ENCODE results near the gene HUNK. TPM values are rescaled to one million over a fixed set of nuclear protein-coding genes. Genes with fewer than 3 reads are reported as not detected.
A peak's percentile ranks its signal among the peaks of the same experiment; 100 is the strongest.

The HUNK gene
- total and polyA plus RNA-seq, 2 experiments from 2014 or later: 0.30 to 2.5 TPM

DNA sequence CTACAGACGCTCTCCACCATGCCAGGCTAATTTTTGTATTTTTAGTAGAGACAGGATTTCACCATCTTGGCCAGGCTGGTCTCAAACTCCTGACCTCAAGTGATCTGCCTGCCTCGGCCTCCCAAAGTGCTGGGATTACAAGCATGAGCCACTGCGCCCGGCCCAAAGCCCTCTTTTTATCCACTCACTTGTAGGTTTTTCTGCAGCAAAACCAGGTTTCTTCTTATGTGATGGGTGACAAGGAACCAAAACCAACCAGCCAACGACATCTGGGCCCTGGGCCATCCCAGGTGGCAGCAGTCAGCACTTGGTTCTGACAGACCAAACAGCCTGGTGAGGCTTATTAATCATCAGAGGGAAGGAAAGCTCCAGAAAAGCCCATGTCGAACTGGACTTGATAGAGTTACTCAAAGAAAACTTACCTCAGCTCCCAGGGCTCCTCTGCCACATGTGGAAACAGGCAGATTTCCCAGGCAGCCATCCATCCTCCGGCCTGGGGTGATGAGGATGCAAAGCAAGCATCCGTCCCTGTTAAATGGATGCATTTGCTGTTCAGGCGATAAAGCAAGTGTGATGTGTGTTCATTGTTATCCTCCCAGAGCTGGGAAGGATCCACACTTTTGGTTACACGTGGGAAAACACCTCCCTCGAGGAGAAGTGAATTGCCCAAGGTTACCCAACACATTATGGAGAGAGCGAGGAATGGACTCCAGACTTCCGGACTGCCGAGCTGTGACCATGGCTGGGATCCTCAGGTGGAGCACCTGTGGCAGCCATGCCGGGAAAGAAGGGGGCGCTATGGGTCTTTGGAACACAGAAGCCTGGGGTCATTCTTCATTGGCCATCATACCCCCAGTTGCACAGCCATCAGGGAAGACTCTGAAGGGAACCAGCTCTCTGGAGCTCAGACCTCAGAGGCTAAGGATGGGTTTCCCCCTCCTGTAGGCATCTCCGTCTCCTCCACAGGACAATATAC, 118.8 kb downstream of the HUNK start:
- H3F3A ChIP-seq (ENCODE audit: insufficient read depth): no peaks in the 10 kb centered on the region
- DNase-seq: no peak
- H3K9me2 ChIP-seq (ENCODE audit: insufficient read depth): no peaks in the 10 kb centered on the region
- no peaks in the 10 kb centered on the region for H3K36me3 ChIP-seq (ENCODE audit: low read depth)
- no peak overlapping the region for H3K4me3 ChIP-seq
- peaks cover 8% of the 10 kb centered on the region for H3K4me1 ChIP-seq (ENCODE audit: insufficient read depth)
- H4K20me1 ChIP-seq (ENCODE audit: insufficient read depth): no peaks in the 10 kb centered on the region
- TF ChIP-seq EZH2phosphoT487 (IDR thresholded peaks at IDR 0.05; ENCODE audit: insufficient read depth, low read depth) (no peak), EZH2 (IDR thresholded peaks at IDR 0.05; ENCODE audit: insufficient read depth, poor library complexity, severe bottlenecking) (no peak)
- H3K27ac ChIP-seq: no peak overlapping the region
- H3K27me3 ChIP-seq (replicated peaks; ENCODE audit: insufficient read depth): no peaks in the 10 kb centered on the region
- 86 to 88% methylated on average over 17 of the region's 17 CpGs for WGBS, 2 experiments (ENCODE audit: low coverage in 1 of 2, low lambda C conversion rate in 2 of 2, missing lambda C conversion rate in 2 of 2)
- H3K9me3 ChIP-seq (ENCODE audit: low read depth): no peaks in the 10 kb centered on the region
- no peak overlapping the region for H3K9ac ChIP-seq
- H3K79me2 ChIP-seq (ENCODE audit: insufficient read depth): no peaks in the 10 kb centered on the region
- in situ Hi-C loops (cut with MboI): no loop called here
- no peak overlapping the region for H3K4me2 ChIP-seq (ENCODE audit: unreplicated experiment)
- no peak overlapping the region for H2AFZ ChIP-seq

DNA sequence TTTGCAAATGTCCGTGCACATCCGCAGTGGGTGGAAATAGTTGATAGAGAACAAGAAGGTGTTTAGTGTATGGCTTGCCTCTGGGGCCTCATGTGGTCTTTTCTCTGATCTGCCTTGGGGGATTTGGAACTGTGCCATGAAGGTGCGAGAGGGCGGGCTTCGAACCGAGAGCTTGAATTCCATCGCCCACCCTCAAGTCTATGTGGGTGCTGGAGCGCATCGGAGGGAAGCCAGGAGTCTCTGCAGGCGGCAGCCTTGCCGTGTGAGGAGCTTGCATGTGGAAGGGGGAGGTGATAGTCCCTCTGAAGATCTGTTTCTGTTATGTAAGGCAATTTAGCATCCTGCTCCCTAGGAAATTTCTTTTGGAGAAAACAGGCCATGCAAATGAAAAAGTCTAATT, 119.6 kb downstream of the HUNK start:
- no peaks in the 10 kb centered on the region for H4K20me1 ChIP-seq (ENCODE audit: insufficient read depth)
- H2AFZ ChIP-seq: no peak overlapping the region
- no peaks in the 10 kb centered on the region for H3K79me2 ChIP-seq (ENCODE audit: insufficient read depth)
- no peaks in the 10 kb centered on the region for H3K27me3 ChIP-seq (replicated peaks; ENCODE audit: insufficient read depth)
- no peak overlapping the region for H3K27ac ChIP-seq
- no peak for DNase-seq
- H3K9me2 ChIP-seq (ENCODE audit: insufficient read depth): no peaks in the 10 kb centered on the region
- H3K4me3 ChIP-seq: no peak overlapping the region
- H3K4me1 ChIP-seq (ENCODE audit: insufficient read depth): peaks cover 8% of the 10 kb centered on the region
- H3K9ac ChIP-seq: no peak overlapping the region
- no peaks in the 10 kb centered on the region for H3F3A ChIP-seq (ENCODE audit: insufficient read depth)
- in situ Hi-C loops (cut with MboI): no loop called here
- no peak overlapping the region for H3K4me2 ChIP-seq (ENCODE audit: unreplicated experiment)
- H3K9me3 ChIP-seq (ENCODE audit: low read depth): no peaks in the 10 kb centered on the region
- WGBS, 2 experiments (ENCODE audit: low coverage in 1 of 2, low lambda C conversion rate in 2 of 2, missing lambda C conversion rate in 2 of 2): 90 to 93% methylated on average over 11 of the region's 11 CpGs
- no peaks in the 10 kb centered on the region for H3K36me3 ChIP-seq (ENCODE audit: low read depth)
- no peak for TF ChIP-seq EZH2 (IDR thresholded peaks at IDR 0.05; ENCODE audit: insufficient read depth, poor library complexity, severe bottlenecking)
- TF ChIP-seq EZH2phosphoT487 (IDR thresholded peaks at IDR 0.05; ENCODE audit: insufficient read depth, low read depth): no peak

DNA sequence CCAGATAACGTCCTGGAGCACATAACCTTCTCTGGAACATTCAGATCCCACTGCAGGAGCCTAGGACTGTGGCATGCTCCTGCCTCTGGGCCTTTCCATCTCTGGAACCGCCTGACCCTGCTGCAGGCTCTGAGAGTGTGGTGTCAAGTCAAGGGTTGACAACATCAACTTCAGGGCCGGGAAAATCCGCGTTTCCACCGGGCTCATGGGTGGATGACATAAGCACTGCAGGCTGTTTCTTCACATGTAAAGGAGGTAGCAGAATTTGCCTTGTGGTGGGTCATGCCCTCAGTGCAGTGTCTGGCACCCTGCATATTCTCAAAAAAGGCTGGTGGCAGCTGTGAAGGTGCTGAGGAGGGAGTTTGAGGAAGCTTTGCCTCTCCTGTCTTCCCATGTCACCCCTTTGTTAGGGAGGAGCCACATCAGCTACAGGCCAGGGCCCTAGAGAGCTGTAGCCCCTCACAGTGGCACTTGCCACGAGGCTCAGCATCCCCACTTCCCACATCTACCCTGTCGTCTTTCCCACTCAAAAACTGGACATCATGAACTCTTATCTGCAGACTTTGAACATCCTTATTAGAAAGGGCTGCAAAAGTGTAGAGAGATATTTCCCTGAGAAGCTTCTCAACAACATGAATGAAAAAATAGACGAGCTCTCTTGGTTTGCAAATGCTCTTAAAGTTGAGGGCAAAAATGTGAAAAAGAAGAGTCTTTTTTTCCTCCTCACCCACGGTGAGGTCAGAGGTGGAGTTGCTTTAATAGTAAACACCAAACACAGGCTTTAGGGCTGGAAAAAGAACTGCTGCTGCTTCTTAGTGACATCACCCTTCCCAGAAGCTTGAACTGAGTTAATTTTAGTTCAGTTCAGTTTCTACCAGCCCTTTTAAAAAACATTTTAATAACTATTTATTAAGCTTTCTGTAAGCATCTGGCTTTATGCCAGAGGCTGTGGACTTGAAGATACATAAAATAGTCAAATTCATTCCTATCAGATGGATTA, 121.3 kb downstream of the HUNK start:
- H3K4me1 ChIP-seq (ENCODE audit: insufficient read depth): peaks cover 2% of the 10 kb centered on the region; the same call in 1 of the 2 replicates
- H3K4me3 ChIP-seq: no peak overlapping the region
- H3K9me3 ChIP-seq (ENCODE audit: low read depth): no peaks in the 10 kb centered on the region
- H3K27me3 ChIP-seq (replicated peaks; ENCODE audit: insufficient read depth): no peaks in the 10 kb centered on the region
- H4K20me1 ChIP-seq (ENCODE audit: insufficient read depth): no peaks in the 10 kb centered on the region
- in situ Hi-C loops (cut with MboI): no loop called here
- H3K27ac ChIP-seq: no peak overlapping the region
- WGBS, 2 experiments (ENCODE audit: low coverage in 1 of 2, low lambda C conversion rate in 2 of 2, missing lambda C conversion rate in 2 of 2): 63 to 72% methylated on average over 10 of the region's 10 CpGs
- H3K4me2 ChIP-seq (ENCODE audit: unreplicated experiment): no peak overlapping the region
- no peak for TF ChIP-seq EZH2phosphoT487 (IDR thresholded peaks at IDR 0.05; ENCODE audit: insufficient read depth, low read depth)
- TF ChIP-seq EZH2 (IDR thresholded peaks at IDR 0.05; ENCODE audit: insufficient read depth, poor library complexity, severe bottlenecking): no peak
- no peak overlapping the region for H2AFZ ChIP-seq
- H3F3A ChIP-seq (ENCODE audit: insufficient read depth): no peaks in the 10 kb centered on the region
- no peak overlapping the region for H3K9ac ChIP-seq
- H3K79me2 ChIP-seq (ENCODE audit: insufficient read depth): no peaks in the 10 kb centered on the region
- DNase-seq: peak; percentile 25
- H3K9me2 ChIP-seq (ENCODE audit: insufficient read depth): no peaks in the 10 kb centered on the region
- no peaks in the 10 kb centered on the region for H3K36me3 ChIP-seq (ENCODE audit: low read depth)

DNA sequence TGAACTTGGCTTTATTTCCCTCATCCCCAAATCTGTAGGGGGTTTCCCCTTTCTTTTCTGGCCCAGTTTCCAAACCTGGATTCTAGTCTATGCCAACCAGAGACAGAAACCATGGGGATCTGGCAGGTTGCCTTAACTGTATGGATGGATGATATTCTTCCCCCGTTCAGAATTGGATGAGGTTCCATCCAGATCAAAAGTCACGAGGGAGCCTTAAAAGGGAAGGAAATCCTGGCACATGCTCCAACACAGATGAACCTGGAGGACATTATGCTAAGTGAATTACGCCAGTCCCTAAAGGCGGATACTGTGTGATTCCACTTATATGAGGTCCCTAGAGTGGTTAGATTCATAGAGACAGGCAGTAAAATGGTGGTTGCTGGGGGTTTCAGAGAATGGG, 124.4 kb downstream of the HUNK start:
- Histone ChIP-seq H3K9ac (no peak overlapping the region), H3K9me3 (ENCODE audit: low read depth) (no peaks in the 10 kb centered on the region), H3K4me3 (no peak overlapping the region), H2AFZ (no peak overlapping the region), H3K27me3 (replicated peaks; ENCODE audit: insufficient read depth) (no peaks in the 10 kb centered on the region), H3K79me2 (ENCODE audit: insufficient read depth) (no peaks in the 10 kb centered on the region), H3K4me1 (ENCODE audit: insufficient read depth) (no peaks in the 10 kb centered on the region), H3K27ac (no peak overlapping the region), H4K20me1 (ENCODE audit: insufficient read depth) (no peaks in the 10 kb centered on the region), H3K4me2 (ENCODE audit: unreplicated experiment) (no peak overlapping the region), H3K36me3 (ENCODE audit: low read depth) (no peaks in the 10 kb centered on the region), H3K9me2 (ENCODE audit: insufficient read depth) (no peaks in the 10 kb centered on the region), H3F3A (ENCODE audit: insufficient read depth) (no peaks in the 10 kb centered on the region)
- in situ Hi-C loops (cut with MboI): no loop called here
- no peak for DNase-seq
- TF ChIP-seq EZH2 (IDR thresholded peaks at IDR 0.05; ENCODE audit: insufficient read depth, poor library complexity, severe bottlenecking) (no peak), EZH2phosphoT487 (IDR thresholded peaks at IDR 0.05; ENCODE audit: insufficient read depth, low read depth) (no peak)
- WGBS, 2 experiments (ENCODE audit: low coverage in 1 of 2, low lambda C conversion rate in 2 of 2, missing lambda C conversion rate in 2 of 2): 87 to 91% methylated on average over 4 of the region's 4 CpGs
